WTC11 (cell line): Measurements from ENCODE around the gene PHLPP2. TPM values are rescaled to one million over a fixed set of nuclear protein-coding genes. Genes with fewer than 3 reads are reported as not detected.

Experiments
- ATAC-seq: fragments of 200-7000 bp; cut with Tn5 transposase; 2 replicates; pipeline ENCODE4 v1.10.0; 2021; ENCODE audit warnings: mild to moderate bottlenecking, moderate library complexity
- CTCF ChIA-PET: fragments of 300-600 bp; sonication (Branson Sonifier 250); formaldehyde crosslinking; loops from one replicate; lab custom pipeline; 2021; ENCODE audit warnings: antibody characterized with exemption; lab: Charles Lee
- POLR2A ChIA-PET: fragments of 350-600 bp; sonication (Branson Sonifier 250); formaldehyde crosslinking; loops from one replicate; lab custom pipeline; 2021; ENCODE audit warnings: antibody characterized with exemption; lab: Charles Lee
- DNase-seq: peaks from one replicate; pipeline ENCODE4 v3.0.0; 2021; ENCODE audit warnings: low spot score
- H3K27ac Mint-ChIP-seq: 2 replicates; pipeline ENCODE4 v1.8.0; 2021; ENCODE audit warnings: mixed read lengths
- H3K27me3 Mint-ChIP-seq: 2 replicates; pipeline ENCODE4 v1.8.0; 2021; ENCODE audit warnings: low read depth, mild to moderate bottlenecking, moderate library complexity, mixed read lengths
- H3K36me3 Mint-ChIP-seq: 2 replicates; pipeline ENCODE4 v1.8.0; 2021; ENCODE audit warnings: mixed read lengths
- H3K4me1 Mint-ChIP-seq: 2 replicates; pipeline ENCODE4 v1.8.0; 2022; ENCODE audit warnings: mixed read lengths
- H3K4me3 Mint-ChIP-seq: 2 replicates; pipeline ENCODE4 v1.8.0; 2021; ENCODE audit warnings: mild to moderate bottlenecking, moderate library complexity, mixed read lengths
- H3K9me3 Mint-ChIP-seq: 2 replicates; pipeline ENCODE4 v1.8.0; 2021; ENCODE audit warnings: mixed read lengths
- ATF1 ChIP-seq: sonication (generic); formaldehyde crosslinking; IDR thresholded peaks from 2 replicates; pipeline ENCODE4 v1.8.1; 2023; ENCODE audit warnings: mild to moderate bottlenecking, moderate library complexity, missing genetic modification reagents
- CREM ChIP-seq: sonication (generic); formaldehyde crosslinking; IDR thresholded peaks from 2 replicates; pipeline ENCODE4 v1.8.1; 2022; ENCODE audit warnings: mild to moderate bottlenecking, missing genetic modification reagents, moderate library complexity
- ETV6 ChIP-seq: sonication (generic); formaldehyde crosslinking; IDR thresholded peaks from 2 replicates; pipeline ENCODE4 v1.8.1; 2022; ENCODE audit warnings: mild to moderate bottlenecking, missing genetic modification reagents
- NFYB ChIP-seq: sonication (generic); formaldehyde crosslinking; conservative IDR thresholded peaks from 2 replicates; pipeline ENCODE4 v1.8.0; 2022; ENCODE audit warnings: low read depth, missing genetic modification reagents
- RELA ChIP-seq: sonication (generic); formaldehyde crosslinking; IDR thresholded peaks from 2 replicates; pipeline ENCODE4 v1.8.1; 2022; ENCODE audit warnings: missing genetic modification reagents, mild to moderate bottlenecking, borderline replicate concordance
- SMAD4 ChIP-seq: sonication (generic); formaldehyde crosslinking; IDR thresholded peaks from 2 replicates; pipeline ENCODE4 v1.8.0; 2022; ENCODE audit warnings: mild to moderate bottlenecking, missing genetic modification reagents
- TEAD1 ChIP-seq: sonication (generic); formaldehyde crosslinking; IDR thresholded peaks from 2 replicates; pipeline ENCODE4 v1.8.0; 2022; ENCODE audit warnings: mild to moderate bottlenecking, missing genetic modification reagents
- ZNF121 ChIP-seq: sonication (generic); formaldehyde crosslinking; IDR thresholded peaks from 2 replicates; pipeline ENCODE4 v1.8.0; 2023; ENCODE audit warnings: missing genetic modification reagents
- ZNF423 ChIP-seq: fragments of 250-450 bp; sonication (Bioruptor Pico); IDR thresholded peaks from 2 replicates; pipeline ENCODE4 v2.1.2; 2022; ENCODE audit warnings: mild to moderate bottlenecking, moderate library complexity
- total RNA-seq: library from RNA; stranded (reverse); gene quantifications from 3 replicates; pipeline ENCODE4 v1.2.3, GENCODE V29; 2021
- TF ChIP-seq, protein P1 (sequence below): fragments of 250-450 bp; sonication (Bioruptor Pico); IDR thresholded peaks from 2 replicates; pipeline ENCODE4 v1.9.0; 2021; ENCODE audit warnings: mild to moderate bottlenecking
- TF ChIP-seq, protein P2 (sequence below): sonication (generic); formaldehyde crosslinking; IDR thresholded peaks from 2 replicates; pipeline ENCODE4 v1.8.1; 2022; ENCODE audit warnings: low read depth, missing genetic modification reagents, borderline replicate concordance
- TF ChIP-seq, protein P3 (sequence below): sonication (generic); formaldehyde crosslinking; IDR thresholded peaks from 2 replicates; pipeline ENCODE4 v1.8.1; 2023; ENCODE audit warnings: mild to moderate bottlenecking, missing genetic modification reagents, borderline replicate concordance
- TF ChIP-seq, protein P4 (sequence below): sonication (generic); formaldehyde crosslinking; IDR thresholded peaks from 2 replicates; pipeline ENCODE4 v1.8.0; 2023; ENCODE audit warnings: missing genetic modification reagents, mild to moderate bottlenecking, borderline replicate concordance
- TF ChIP-seq, protein P5 (sequence below): fragments of 200-600 bp; IDR thresholded peaks from 2 replicates; pipeline ENCODE4 v1.8.0; 2022; ENCODE audit warnings: antibody characterized with exemption

Gene PHLPP2
- total RNA-seq, 1 experiment from 2014 or later, result 29.3 TPM

DNA sequence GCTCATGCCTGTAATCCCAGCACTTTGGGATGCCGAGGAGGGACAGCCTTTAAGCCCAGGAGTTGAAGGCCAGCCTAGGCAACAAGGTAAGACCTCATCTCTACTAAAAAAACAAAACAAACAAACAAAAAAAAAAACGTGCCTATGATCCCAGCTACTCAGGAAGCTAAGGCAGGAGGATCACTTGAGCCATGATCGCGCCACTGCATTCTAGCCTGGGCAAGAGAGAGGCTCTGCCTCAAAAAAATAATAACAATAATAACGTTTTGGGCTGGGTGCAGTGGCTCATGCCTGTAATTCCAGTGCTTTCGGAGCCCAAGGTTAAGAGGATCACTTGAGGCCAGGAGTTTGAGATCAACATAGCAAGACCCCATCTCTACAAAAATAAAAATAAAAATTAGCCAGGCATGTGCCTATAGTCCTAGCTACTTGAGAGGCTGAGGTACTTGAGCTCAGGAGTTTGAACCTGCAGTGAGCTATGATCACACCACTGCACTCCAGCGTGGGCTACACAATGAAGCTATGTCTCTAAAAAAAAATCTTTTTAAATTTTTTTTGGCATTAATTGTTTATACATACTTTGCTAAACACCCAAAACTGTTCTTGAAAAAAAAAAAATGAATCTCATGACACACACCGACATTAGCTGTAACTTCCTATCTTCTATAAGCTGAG, 3.3 kb downstream of the PHLPP2 start (continued):
- TF ChIP-seq ZNF121 (no peak), RELA (CRISPR knock-in tag) (no peak), ZNF423 (no peak), SMAD4 (no peak)

DNA sequence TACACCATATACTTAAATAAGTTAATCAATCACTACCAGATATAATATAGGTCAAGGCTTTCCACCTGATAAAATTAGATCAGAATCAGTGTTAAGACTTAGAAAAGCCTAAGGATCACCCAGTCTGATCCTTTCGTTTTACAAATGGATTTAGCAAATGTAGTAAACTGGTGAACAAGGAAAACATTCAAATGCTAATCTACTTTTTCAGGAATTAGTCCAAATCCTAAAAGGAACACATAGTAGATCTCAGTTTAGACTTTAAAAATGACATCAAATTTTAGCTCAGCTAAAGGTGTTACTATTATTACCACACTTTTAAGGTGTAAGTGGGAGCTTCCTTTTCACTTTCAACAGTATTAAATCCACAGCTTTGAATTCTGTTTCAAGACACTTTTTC, 12.0 kb downstream of the PHLPP2 start:
- DNase-seq, result no peak
- CTCF ChIA-PET, result no interaction called here
- no peaks in the 10 kb centered on the region for H3K27me3 Mint-ChIP-seq
- TF ChIP-seq CREM (CRISPR knock-in tag), result no peak
- TF ChIP-seq, protein P1, sequence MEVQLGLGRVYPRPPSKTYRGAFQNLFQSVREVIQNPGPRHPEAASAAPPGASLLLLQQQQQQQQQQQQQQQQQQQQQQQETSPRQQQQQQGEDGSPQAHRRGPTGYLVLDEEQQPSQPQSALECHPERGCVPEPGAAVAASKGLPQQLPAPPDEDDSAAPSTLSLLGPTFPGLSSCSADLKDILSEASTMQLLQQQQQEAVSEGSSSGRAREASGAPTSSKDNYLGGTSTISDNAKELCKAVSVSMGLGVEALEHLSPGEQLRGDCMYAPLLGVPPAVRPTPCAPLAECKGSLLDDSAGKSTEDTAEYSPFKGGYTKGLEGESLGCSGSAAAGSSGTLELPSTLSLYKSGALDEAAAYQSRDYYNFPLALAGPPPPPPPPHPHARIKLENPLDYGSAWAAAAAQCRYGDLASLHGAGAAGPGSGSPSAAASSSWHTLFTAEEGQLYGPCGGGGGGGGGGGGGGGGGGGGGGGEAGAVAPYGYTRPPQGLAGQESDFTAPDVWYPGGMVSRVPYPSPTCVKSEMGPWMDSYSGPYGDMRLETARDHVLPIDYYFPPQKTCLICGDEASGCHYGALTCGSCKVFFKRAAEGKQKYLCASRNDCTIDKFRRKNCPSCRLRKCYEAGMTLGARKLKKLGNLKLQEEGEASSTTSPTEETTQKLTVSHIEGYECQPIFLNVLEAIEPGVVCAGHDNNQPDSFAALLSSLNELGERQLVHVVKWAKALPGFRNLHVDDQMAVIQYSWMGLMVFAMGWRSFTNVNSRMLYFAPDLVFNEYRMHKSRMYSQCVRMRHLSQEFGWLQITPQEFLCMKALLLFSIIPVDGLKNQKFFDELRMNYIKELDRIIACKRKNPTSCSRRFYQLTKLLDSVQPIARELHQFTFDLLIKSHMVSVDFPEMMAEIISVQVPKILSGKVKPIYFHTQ (CRISPR knock-in tag), result no peak
- TF ChIP-seq, protein P2, sequence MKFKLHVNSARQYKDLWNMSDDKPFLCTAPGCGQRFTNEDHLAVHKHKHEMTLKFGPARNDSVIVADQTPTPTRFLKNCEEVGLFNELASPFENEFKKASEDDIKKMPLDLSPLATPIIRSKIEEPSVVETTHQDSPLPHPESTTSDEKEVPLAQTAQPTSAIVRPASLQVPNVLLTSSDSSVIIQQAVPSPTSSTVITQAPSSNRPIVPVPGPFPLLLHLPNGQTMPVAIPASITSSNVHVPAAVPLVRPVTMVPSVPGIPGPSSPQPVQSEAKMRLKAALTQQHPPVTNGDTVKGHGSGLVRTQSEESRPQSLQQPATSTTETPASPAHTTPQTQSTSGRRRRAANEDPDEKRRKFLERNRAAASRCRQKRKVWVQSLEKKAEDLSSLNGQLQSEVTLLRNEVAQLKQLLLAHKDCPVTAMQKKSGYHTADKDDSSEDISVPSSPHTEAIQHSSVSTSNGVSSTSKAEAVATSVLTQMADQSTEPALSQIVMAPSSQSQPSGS (CRISPR knock-in tag), result no peak
- no peak for TF ChIP-seq ETV6 (CRISPR knock-in tag)
- TF ChIP-seq, protein P3, sequence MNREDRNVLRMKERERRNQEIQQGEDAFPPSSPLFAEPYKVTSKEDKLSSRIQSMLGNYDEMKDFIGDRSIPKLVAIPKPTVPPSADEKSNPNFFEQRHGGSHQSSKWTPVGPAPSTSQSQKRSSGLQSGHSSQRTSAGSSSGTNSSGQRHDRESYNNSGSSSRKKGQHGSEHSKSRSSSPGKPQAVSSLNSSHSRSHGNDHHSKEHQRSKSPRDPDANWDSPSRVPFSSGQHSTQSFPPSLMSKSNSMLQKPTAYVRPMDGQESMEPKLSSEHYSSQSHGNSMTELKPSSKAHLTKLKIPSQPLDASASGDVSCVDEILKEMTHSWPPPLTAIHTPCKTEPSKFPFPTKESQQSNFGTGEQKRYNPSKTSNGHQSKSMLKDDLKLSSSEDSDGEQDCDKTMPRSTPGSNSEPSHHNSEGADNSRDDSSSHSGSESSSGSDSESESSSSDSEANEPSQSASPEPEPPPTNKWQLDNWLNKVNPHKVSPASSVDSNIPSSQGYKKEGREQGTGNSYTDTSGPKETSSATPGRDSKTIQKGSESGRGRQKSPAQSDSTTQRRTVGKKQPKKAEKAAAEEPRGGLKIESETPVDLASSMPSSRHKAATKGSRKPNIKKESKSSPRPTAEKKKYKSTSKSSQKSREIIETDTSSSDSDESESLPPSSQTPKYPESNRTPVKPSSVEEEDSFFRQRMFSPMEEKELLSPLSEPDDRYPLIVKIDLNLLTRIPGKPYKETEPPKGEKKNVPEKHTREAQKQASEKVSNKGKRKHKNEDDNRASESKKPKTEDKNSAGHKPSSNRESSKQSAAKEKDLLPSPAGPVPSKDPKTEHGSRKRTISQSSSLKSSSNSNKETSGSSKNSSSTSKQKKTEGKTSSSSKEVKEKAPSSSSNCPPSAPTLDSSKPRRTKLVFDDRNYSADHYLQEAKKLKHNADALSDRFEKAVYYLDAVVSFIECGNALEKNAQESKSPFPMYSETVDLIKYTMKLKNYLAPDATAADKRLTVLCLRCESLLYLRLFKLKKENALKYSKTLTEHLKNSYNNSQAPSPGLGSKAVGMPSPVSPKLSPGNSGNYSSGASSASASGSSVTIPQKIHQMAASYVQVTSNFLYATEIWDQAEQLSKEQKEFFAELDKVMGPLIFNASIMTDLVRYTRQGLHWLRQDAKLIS (CRISPR knock-in tag), result no peak
- no peak for TF ChIP-seq ATF1 (CRISPR knock-in tag)
- no peak for TF ChIP-seq TEAD1 (CRISPR knock-in tag)
- TF ChIP-seq NFYB (CRISPR knock-in tag), result no peak
- H3K27ac Mint-ChIP-seq, result peak overlapping the region; percentile 98
- H3K9me3 Mint-ChIP-seq, result no peaks in the 10 kb centered on the region
- peaks cover 74% of the 10 kb centered on the region for H3K4me1 Mint-ChIP-seq
- no peak for ATAC-seq
- POLR2A ChIA-PET, result interaction anchor here (1.8 kb wide), 1 partner anchor 11 kb away, joined by 5 read pairs; no protein-coding TSS in a partner anchor
- peak overlapping the region; percentile 25 for H3K4me3 Mint-ChIP-seq
- peaks cover 7% of the 10 kb centered on the region for H3K36me3 Mint-ChIP-seq

DNA sequence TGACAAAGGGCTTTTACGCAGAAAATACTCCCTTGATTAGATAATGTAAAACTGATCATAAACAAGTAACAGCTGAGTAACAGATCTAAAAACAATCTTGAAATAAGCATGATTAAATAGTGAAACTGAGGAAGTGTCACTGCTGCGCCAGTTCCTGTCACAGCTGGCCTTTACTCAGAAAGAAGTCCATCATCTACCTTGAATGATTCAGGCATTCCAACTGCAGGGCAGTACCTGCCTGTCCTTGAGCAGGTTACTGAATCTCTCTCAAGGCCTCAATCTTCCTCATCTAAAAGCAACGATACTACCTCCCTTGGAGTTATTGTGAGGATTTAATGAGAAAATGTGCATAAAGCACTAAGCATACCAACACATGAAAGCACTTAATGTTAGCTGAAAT, 12.7 kb downstream of the PHLPP2 start:
- ChIA-PET POLR2A (interaction anchor here (1.8 kb wide), 1 partner anchor 11 kb away, joined by 5 read pairs; no protein-coding TSS in a partner anchor), CTCF (no interaction called here)
- Mint-ChIP-seq H3K36me3 (peaks cover 7% of the 10 kb centered on the region), H3K4me1 (peaks cover 76% of the 10 kb centered on the region), H3K27ac (peak overlapping the region; percentile 98), H3K9me3 (no peaks in the 10 kb centered on the region), H3K4me3 (peak overlapping the region; percentile 25), H3K27me3 (no peaks in the 10 kb centered on the region)
- TF ChIP-seq, protein P4, sequence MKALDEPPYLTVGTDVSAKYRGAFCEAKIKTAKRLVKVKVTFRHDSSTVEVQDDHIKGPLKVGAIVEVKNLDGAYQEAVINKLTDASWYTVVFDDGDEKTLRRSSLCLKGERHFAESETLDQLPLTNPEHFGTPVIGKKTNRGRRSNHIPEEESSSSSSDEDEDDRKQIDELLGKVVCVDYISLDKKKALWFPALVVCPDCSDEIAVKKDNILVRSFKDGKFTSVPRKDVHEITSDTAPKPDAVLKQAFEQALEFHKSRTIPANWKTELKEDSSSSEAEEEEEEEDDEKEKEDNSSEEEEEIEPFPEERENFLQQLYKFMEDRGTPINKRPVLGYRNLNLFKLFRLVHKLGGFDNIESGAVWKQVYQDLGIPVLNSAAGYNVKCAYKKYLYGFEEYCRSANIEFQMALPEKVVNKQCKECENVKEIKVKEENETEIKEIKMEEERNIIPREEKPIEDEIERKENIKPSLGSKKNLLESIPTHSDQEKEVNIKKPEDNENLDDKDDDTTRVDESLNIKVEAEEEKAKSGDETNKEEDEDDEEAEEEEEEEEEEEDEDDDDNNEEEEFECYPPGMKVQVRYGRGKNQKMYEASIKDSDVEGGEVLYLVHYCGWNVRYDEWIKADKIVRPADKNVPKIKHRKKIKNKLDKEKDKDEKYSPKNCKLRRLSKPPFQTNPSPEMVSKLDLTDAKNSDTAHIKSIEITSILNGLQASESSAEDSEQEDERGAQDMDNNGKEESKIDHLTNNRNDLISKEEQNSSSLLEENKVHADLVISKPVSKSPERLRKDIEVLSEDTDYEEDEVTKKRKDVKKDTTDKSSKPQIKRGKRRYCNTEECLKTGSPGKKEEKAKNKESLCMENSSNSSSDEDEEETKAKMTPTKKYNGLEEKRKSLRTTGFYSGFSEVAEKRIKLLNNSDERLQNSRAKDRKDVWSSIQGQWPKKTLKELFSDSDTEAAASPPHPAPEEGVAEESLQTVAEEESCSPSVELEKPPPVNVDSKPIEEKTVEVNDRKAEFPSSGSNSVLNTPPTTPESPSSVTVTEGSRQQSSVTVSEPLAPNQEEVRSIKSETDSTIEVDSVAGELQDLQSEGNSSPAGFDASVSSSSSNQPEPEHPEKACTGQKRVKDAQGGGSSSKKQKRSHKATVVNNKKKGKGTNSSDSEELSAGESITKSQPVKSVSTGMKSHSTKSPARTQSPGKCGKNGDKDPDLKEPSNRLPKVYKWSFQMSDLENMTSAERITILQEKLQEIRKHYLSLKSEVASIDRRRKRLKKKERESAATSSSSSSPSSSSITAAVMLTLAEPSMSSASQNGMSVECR (CRISPR knock-in tag), result no peak
- TF ChIP-seq, protein P5, sequence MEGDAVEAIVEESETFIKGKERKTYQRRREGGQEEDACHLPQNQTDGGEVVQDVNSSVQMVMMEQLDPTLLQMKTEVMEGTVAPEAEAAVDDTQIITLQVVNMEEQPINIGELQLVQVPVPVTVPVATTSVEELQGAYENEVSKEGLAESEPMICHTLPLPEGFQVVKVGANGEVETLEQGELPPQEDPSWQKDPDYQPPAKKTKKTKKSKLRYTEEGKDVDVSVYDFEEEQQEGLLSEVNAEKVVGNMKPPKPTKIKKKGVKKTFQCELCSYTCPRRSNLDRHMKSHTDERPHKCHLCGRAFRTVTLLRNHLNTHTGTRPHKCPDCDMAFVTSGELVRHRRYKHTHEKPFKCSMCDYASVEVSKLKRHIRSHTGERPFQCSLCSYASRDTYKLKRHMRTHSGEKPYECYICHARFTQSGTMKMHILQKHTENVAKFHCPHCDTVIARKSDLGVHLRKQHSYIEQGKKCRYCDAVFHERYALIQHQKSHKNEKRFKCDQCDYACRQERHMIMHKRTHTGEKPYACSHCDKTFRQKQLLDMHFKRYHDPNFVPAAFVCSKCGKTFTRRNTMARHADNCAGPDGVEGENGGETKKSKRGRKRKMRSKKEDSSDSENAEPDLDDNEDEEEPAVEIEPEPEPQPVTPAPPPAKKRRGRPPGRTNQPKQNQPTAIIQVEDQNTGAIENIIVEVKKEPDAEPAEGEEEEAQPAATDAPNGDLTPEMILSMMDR, result no peak
- TF ChIP-seq TEAD1 (CRISPR knock-in tag), result peak; percentile 55; the same call in 1 of the 2 replicates
- ATAC-seq (peak; percentile 22), DNase-seq (no peak)
